ENCODE measurements around the gene LIPF. TPM values are rescaled to one million over a fixed set of nuclear protein-coding genes. Genes with fewer than 3 reads are reported as not detected.

LIPF gene
- total RNA-seq, 4 donors from 2014 or later, result 0.57 TPM; not detected in 3

DNA sequence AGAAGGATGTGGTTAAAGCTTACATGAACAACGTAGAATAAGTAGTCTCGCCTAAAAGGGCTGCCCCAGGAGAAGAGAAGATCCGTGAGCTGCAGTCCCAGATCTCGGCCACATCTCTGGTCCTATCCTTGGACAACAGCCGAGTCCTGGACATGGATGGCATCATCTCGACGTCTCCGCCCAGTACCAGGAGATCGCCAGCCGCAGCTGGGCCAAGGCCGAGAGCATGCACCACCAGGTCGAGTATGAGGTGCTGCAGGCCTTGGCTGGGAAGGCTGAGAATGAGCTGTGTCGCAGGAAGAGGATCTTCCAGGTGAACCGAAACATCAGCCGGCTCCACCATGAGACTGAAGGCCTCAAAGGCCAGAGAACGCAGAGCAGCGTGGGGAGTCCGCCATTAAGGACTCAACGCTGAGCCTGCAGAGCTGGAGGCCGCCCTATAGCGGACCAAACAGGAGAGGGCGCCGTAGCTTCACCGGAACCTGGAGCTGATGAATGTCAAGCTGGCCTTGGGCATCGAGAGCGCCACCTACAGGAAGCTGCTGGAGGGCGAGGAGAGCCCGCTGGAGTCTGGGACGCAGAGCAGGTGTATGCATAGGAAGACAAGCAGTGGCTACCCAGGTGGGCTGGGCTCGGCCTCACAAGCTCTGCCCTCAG, 64.0 kb downstream of the LIPF start:
- Histone ChIP-seq H3K4me1 (no peaks in the 10 kb centered on the region), H3K27me3 (peaks cover 0 to 19% (median 0%) of the 10 kb centered on the region in 4 donors), H3K36me3 (no peaks in the 10 kb centered on the region), H3K27ac (no peak overlapping the region), H3K9me3 (no peaks in the 10 kb centered on the region), H3K4me3 (no peak overlapping the region)
- WGBS, 2 donors, result 64 to 81% methylated on average over 4 to 14 of the region's 30 CpGs
- no peak for TF ChIP-seq POLR2A (IDR thresholded peaks at IDR 0.05)
- TF ChIP-seq, protein P1, sequence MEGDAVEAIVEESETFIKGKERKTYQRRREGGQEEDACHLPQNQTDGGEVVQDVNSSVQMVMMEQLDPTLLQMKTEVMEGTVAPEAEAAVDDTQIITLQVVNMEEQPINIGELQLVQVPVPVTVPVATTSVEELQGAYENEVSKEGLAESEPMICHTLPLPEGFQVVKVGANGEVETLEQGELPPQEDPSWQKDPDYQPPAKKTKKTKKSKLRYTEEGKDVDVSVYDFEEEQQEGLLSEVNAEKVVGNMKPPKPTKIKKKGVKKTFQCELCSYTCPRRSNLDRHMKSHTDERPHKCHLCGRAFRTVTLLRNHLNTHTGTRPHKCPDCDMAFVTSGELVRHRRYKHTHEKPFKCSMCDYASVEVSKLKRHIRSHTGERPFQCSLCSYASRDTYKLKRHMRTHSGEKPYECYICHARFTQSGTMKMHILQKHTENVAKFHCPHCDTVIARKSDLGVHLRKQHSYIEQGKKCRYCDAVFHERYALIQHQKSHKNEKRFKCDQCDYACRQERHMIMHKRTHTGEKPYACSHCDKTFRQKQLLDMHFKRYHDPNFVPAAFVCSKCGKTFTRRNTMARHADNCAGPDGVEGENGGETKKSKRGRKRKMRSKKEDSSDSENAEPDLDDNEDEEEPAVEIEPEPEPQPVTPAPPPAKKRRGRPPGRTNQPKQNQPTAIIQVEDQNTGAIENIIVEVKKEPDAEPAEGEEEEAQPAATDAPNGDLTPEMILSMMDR (IDR thresholded peaks at IDR 0.05), result peak in 2 of 6 experiments; percentile 10 to 61
- no peak for DNase-seq
- intact Hi-C loops (cut with DNase I), result no loop called here

Other genes with a start within 250 kb of the LIPF start
- gene RNLS, start 81.1 kb upstream of the LIPF start, total RNA-seq, result 10 to 100 TPM in 2 of 4 donors, 1 to 10 TPM in 2; 7.9 to 13.5 (median 10.5) TPM
- gene LIPJ, start 77.7 kb upstream of the LIPF start, total RNA-seq, result under 1 TPM in 1 of 4 donors, not detected in 3; 0.19 TPM
- 1 to 10 TPM in 3 of 4 donors, not detected in 1; 1.9 to 3.3 (median 2.4) TPM for gene LIPK, start 41.8 kb downstream of the LIPF start, total RNA-seq
- 1 to 10 TPM in 1 of 4 donors, under 1 TPM in 1, not detected in 2; 0.19 to 2.2 TPM for gene LIPN, start 95.6 kb downstream of the LIPF start, total RNA-seq
- gene LIPM, start 138.3 kb downstream of the LIPF start, total RNA-seq, result not detected
- gene ANKRD22, start 187.4 kb downstream of the LIPF start, total RNA-seq, result 10 to 100 TPM; 26.3 to 43.5 (median 31.5) TPM
- gene STAMBPL1, start 215.8 kb downstream of the LIPF start, total RNA-seq, result 10 to 100 TPM in 2 of 4 donors, 1 to 10 TPM in 2; 3.5 to 21.0 (median 7.6) TPM

Measured in esophagus squamous epithelium (tissue), 5 donors.